ENCODE data around the gene ALPK3. TPM values are rescaled to one million over a fixed set of nuclear protein-coding genes. Genes with fewer than 3 reads are reported as not detected.
A peak's percentile ranks its signal among the peaks of the same experiment; 100 is the strongest.

Gene ALPK3
- total and polyA plus RNA-seq, 8 donors, result 0.58 to 17.9 (median 3.5) TPM

- H3K4me3 ChIP-seq, result no peak overlapping the region
- H3K27ac ChIP-seq, result peak overlapping the region in 3 of 5 donors; percentile 41 to 77 (median 48)
- H3K27me3 ChIP-seq, result no peaks in the 10 kb centered on the region
- intact Hi-C loops (cut with DNase I; ENCODE audit: low total_unique reads), result no loop called here
- no peak for DNase-seq
- H3K4me1 ChIP-seq, result peaks cover 15 to 42% (median 39%) of the 10 kb centered on the region in 4 donors
- WGBS, 5 donors, result 75 to 92% (median 82%) methylated on average over 4 to 5 of the region's 5 CpGs
- no peaks in the 10 kb centered on the region for H3K36me3 ChIP-seq
- no peak for TF ChIP-seq POLR2A (IDR thresholded peaks at IDR 0.05)
- no peak for TF ChIP-seq CTCF (IDR thresholded peaks at IDR 0.05)
- TF ChIP-seq POLR2AphosphoS5 (IDR thresholded peaks at IDR 0.05), result no peak
- no peak for TF ChIP-seq EP300 (IDR thresholded peaks at IDR 0.05)
- H3K9me3 ChIP-seq, result no peaks in the 10 kb centered on the region
These were observed 97.2 kb downstream of the ALPK3 start for GRCh38 chr15:84914351-84914750.

- no peak overlapping the region for H3K4me3 ChIP-seq
- H3K27me3 ChIP-seq, result no peaks in the 10 kb centered on the region
- WGBS, 5 donors, result 43 to 73% (median 63%) methylated on average over 12 of the region's 12 CpGs
- H3K9me3 ChIP-seq, result no peaks in the 10 kb centered on the region
- no peaks in the 10 kb centered on the region for H3K36me3 ChIP-seq
- DNase-seq, result peak; percentile 30 to 85
- peak overlapping the region in 4 of 5 donors; percentile 41 to 77 (median 47) for H3K27ac ChIP-seq
- TF ChIP-seq POLR2AphosphoS5 (IDR thresholded peaks at IDR 0.05) (peak in 2 of 3 donors; percentile 11 to 46), POLR2A (IDR thresholded peaks at IDR 0.05) (no peak), EP300 (IDR thresholded peaks at IDR 0.05) (no peak), CTCF (IDR thresholded peaks at IDR 0.05) (no peak)
- intact Hi-C loops (cut with DNase I; ENCODE audit: low total_unique reads), result no loop called here
- peaks cover 15 to 42% (median 39%) of the 10 kb centered on the region in 4 donors for H3K4me1 ChIP-seq
These were observed 97.9 kb downstream of the ALPK3 start for GRCh38 chr15:84914909-84915605.

- no peak overlapping the region for H3K4me3 ChIP-seq
- H3K27ac ChIP-seq, result peak overlapping the region in 4 of 5 donors; percentile 41 to 77 (median 47)
- no peaks in the 10 kb centered on the region for H3K36me3 ChIP-seq
- TF ChIP-seq POLR2A (IDR thresholded peaks at IDR 0.05), result no peak
- no peak for TF ChIP-seq CTCF (IDR thresholded peaks at IDR 0.05)
- TF ChIP-seq POLR2AphosphoS5 (IDR thresholded peaks at IDR 0.05), result no peak
- no peak for TF ChIP-seq EP300 (IDR thresholded peaks at IDR 0.05)
- H3K9me3 ChIP-seq, result no peaks in the 10 kb centered on the region
- H3K4me1 ChIP-seq, result peaks cover 15 to 42% (median 39%) of the 10 kb centered on the region in 4 donors
- WGBS, 5 donors, result 66 to 77% (median 75%) methylated on average over 3 of the region's 3 CpGs
- no peaks in the 10 kb centered on the region for H3K27me3 ChIP-seq
- DNase-seq, result no peak
- intact Hi-C loops (cut with DNase I; ENCODE audit: low total_unique reads), result no loop called here
These were observed 98.4 kb downstream of the ALPK3 start for GRCh38 chr15:84915606-84915958.

- peaks cover 0 to 24% (median 21%) of the 10 kb centered on the region in 4 donors for H3K4me1 ChIP-seq
- no peaks in the 10 kb centered on the region for H3K27me3 ChIP-seq
- intact Hi-C loops (cut with DNase I; ENCODE audit: low total_unique reads), result no loop called here
- WGBS, 5 donors, result 88 to 100% (median 92%) methylated on average over 1 of the region's 1 CpG
- H3K9me3 ChIP-seq, result no peaks in the 10 kb centered on the region
- no peak overlapping the region for H3K4me3 ChIP-seq
- no peak for DNase-seq
- H3K27ac ChIP-seq, result no peak overlapping the region
- H3K36me3 ChIP-seq, result no peaks in the 10 kb centered on the region
- TF ChIP-seq CTCF (IDR thresholded peaks at IDR 0.05) (no peak), EP300 (IDR thresholded peaks at IDR 0.05) (no peak), POLR2AphosphoS5 (IDR thresholded peaks at IDR 0.05) (no peak), POLR2A (IDR thresholded peaks at IDR 0.05) (no peak)
These were observed 100.3 kb downstream of the ALPK3 start for GRCh38 chr15:84917452-84917851.

Data from stomach (tissue), 9 donors.